Stimulated activated CD8-positive, alpha-beta memory T cell treated with anti-CD3 and anti-CD28 coated beads, Interleukin-15, amount 100 ng/mL, for 4 hours (primary cell): ENCODE data around the gene SLC9A8.

Experiments used
- DNase-seq, 2 donors: peaks; one replicate each; pipeline ENCODE4 v3.0.0-alpha.2; 2020; ENCODE audit warnings: low read depth in 2 of 2

The SLC9A8 gene

DNA sequence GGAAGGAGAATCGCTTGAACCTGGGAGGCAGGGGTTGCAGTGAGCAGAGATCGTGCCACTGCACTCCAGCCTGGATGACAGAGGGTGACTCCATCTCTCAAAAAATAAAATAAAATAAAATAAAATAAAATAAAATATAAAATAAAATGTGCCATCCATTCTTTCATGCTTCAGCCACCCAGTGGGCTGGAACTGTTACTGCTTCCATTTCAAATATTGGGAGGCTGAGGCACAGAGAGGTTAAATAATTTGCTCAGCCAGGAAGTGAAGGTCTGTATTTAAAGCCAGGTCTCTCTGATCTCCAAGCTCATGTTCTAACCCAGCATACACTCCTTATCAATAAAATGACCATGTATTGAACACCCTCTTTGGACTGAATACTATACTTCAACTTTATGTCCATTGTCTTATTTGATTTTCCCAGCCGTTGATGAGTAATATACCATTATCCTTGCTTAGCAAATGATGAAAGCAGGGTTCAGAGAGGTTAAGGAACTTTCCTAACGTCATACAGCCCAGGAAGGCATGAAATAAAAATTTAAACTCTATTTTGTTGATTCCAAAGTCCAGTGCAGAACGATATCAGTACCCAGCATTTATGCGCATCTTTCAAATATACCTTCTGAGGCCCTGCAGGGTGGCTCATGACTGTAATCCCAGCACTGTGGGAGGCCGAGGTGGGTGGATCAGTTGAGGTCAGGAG, 25.8 kb upstream of the SLC9A8 start:
- DNase-seq: no peak

DNA sequence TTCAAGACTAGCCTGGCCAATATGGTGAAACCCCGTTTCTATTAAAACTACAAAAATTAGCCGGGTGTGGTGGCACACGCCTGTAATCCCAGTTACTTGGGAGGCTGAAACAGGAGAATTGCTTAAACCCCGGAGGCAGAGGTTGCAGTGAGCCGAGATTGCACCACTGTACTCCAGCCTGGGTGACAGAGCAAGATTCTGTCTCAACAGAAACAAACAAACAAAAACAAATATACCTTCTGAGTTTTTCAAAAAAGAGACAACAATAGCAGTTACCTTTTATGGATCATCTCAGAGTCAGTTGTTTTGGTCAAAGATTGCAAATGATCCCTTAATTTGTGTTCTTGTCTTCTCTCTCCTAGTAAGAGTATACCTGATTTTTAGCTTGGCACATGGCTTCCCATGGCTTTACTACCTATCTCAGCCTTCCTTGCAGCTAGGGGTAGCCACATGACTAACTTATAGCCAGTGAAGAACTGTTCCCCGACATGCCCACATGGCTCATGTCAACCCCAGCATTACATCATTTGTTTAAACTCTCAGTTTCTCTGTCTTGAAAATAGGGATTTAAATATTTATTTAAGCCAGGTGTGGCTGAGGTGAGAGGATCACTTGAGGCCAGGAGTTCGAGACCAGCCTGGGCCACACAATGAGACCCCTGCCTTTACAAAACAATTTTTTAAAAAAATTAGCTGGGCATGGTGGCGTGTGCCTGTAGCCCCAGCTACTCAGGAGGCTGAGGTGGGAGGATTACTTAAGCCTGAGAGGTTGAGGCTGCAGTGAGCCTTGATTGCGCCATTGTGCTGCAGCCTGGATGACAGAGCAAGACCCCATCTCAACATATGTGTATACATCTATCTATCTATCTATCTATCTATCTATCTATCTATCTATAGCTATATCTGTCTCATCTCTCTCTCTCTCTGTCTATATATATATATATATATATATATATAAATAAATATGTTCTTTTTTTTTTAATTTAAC, 25.0 kb upstream of the SLC9A8 start:
- no peak for DNase-seq

DNA sequence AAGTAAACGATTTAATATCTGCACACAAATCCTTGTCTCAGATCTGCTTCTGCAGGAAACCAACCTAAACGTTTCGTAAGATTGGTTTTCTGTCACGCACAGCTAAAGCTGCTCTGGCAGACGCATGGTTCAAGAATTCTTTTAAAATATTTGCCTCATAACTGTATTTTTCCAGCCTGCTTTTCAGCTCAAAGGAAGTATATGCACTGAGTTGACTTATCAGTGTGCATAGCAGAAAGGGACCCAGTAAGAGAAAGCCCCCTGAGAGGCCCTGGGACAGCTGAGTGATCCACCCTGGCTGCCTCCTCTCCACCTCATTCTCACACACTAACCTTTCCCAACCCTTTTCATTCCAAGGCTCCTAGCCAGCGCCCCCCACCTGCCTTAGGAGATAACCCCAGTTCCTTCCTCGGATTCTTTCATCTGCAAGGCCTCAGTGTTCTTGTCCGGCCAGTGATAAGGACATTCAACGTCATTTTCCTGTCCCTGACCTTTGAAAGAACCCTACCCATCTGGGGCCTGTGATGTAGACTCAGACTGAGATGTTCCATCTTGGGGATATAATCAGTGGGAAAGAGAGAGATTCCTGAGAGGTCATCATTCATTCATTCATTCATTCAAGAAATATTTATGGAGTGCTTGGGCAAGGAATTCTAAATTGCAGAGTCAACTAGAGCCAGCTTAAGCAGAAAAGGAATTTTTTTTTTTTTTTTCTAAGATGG, 22.4 kb upstream of the SLC9A8 start:
- no peak for DNase-seq

DNA sequence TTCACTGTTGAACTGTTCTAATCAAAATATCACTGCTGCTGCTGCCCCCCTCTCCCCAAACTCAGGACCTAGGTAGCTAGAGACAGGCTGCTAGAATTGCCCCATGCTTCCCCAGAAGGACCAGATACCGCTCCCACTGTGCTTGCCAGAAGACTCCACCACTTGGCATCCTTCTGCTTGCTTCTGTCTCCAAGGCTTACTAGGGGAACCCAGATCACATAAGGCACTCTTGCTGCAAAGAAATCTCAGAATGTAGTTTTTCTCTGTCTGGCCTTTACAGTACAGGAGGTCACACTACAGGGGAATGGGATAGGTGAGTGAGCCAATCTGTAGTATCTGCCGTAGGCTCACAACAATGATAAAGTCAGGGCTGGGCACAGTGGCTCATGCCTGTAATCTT, 21.5 kb upstream of the SLC9A8 start:
- no peak for DNase-seq

- DNase-seq: no peak
These were observed 20.6 kb upstream of the SLC9A8 start for GRCh38 chr20:49792006-49792405.

DNA sequence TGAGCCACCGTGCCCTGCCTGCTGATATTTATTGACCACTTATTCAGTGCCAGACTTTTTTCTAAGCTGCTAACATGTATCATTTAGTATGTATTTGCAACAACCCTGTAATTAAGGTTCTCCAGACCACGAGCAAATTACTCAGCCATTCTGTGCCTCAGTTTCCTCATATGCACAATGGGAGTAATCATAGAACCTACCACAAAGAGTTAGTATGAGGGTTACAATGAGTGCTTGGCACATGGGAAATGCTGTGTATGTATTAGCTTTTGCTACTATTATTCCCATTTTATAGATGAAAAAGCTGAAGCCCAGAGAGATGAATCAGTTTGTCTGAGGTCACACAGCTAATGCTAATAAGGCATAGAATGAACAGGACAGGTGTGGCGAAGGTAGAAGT, 20.0 kb upstream of the SLC9A8 start:
- no peak for DNase-seq

GRCh38 chr20:49794336-49795134, 18.1 kb upstream of the SLC9A8 start:
- DNase-seq: no peak

DNA sequence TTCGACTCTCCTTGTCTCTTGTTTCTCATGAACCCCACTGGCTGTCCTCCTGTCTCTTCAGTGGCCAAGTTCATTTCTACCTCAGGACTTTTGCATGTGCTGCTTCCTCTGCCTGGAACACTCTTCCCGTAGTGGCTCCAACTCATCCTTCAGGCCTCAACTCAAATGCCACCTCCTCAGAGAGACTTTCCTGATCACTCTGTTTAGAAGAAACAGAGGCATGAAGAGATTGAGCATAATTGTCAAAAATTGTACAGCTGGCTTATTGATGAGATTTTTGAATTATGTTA, 17.5 kb upstream of the SLC9A8 start:
- no peak for DNase-seq

DNA sequence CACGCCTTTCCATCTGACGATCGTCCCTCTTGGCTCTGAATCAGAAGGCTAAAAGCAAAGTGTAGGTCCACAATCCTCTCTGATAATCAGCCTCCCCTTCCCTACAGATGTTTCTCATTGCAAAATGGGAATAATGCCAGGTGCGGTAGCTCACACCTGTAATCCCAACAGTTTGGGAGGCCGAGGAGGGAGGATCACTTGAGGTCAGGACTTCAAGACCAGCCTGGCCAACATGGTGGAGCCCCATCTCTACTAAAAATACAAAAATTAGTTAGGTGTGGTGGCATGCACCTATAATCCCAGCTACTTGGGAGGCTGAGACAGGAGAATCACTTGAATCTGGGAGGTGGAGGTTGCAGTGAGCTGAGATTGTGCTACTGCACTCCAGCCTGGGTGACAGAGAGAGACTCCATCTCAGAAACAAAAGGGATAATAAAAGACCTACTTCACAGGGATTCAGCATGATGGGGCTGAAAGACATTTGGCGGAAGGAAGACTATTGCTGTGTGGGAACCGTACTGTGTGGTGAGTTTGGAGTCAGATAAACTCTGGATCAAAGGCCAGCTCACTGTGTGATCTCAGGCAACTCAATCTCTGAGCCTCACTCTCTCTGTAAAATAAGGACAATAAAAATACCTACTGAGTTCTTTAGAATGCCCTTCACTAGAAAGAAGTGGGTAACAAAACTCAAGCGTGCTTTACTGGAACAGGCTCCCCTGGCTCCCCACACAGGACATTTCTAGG, 15.9 kb upstream of the SLC9A8 start:
- DNase-seq: no peak

GRCh38 chr20:49797344-49797615, 15.3 kb upstream of the SLC9A8 start:
- no peak for DNase-seq

GRCh38 chr20:49798718-49799117, 13.9 kb upstream of the SLC9A8 start:
- DNase-seq: no peak

GRCh38 chr20:49799698-49800097, 12.9 kb upstream of the SLC9A8 start:
- no peak for DNase-seq

DNA sequence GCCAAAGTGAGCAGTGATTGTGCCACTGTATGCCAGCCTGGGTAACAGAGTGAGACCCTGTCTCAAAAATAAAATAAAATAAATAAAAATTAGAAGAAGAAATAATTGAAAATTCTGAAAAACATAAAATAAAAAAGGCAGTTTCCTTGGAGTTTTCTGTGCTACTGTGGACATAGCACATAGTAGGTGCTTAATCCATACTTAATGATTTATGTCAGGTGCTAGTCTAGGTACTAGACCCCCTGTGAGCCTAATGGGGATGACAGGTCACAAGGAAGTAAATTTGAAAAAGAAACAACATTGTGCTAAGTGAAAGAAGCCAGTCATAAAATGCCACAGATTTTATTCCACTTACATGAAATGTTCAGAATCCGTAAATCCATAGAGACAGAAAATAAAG, 9.2 kb upstream of the SLC9A8 start:
- no peak for DNase-seq

DNA sequence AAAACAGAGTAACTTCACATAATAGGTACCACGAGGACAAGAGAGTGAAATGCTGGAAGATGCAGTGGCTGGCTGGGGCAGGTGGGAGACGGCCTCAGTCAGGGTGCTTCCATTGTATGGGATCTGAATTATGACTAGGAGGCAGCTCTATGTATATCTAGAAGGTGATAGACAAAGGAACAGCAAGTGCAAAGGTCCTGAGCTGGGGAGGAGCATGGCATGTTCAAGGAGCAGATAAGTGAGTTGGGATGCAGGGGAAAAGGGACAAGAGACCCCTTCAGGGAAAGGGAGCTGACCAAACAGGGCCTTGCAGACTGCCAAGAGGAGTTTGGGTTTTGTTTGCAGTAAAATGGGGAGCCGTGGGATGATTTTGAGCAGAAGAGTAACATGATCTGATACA, 8.3 kb upstream of the SLC9A8 start:
- DNase-seq: no peak

DNA sequence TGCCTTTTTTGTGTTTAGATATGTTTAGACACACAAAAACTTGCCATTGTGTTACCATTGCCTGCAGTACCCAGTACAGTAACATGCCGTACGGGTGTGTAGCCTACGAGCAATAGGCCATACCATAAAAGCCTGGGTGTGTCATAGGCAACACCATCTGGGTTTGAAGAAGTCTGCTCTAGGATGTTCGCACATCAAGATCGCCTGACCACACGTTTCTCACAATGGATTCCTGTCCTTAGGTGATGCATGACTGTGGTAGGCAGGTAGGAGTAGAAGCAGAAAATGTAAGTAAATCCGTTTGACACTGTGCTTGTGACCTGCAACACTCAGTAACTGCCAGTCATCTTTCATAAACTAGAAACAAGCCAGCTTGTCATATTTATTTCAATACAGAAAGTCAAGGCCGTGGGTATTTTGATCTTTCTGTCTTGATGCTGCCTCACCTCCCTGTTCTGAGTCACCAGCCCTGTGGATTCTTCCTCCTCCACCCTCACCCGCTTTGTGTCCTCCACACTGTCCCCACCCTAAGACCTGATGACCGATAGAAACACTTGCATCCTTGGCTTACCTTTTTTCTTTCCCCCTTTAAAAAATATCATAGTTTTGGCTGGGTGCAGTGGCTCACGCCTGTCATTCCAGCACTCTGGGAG, 7.3 kb upstream of the SLC9A8 start:
- DNase-seq: peak in 1 of 2 donors; percentile 21

DNA sequence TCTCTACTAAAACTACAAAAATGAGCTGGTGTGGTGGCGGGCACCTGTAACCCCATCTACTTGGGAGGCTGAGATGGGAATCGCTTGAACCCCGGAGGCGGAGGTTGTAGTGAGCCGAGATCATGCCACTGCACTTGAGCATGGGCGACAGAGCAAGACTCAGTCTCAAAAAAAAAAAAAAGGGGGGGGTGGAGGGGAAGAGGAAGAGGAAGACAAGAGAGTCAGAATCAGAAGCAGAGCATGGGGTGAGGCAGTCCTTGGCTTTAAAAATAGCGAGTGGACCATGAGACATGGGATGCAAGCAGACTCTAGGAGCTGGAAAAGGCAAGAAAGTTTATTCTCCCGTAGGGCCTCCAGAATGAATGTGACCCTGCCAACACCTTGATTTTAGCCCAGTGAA, 3.9 kb upstream of the SLC9A8 start:
- no peak for DNase-seq

DNA sequence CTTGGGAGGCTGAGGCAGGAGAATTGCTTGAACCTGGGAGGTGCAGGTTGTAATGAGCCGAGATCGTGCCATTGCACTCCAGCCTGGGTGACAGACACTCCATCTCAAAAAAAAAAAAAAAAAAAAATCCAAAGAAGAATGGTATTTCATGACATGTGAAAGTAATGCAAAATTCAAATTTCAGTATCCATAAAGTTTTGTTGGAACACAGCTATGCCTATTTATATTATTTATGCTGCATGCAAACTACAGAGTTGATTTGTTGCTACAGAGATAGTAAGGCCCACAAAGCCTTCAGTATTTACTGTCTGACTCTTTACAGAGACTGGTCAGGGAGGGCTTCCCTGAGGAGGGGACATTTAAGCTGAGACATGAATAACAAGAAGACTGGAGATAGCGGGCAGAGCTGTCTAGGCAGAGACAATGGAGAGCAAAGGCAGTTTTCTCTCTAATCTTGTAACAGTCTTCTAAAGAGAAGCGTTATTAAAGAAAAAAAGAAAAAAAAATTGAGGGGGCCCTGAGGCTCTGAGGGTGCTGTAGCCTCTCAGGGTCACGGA, 2.7 kb upstream of the SLC9A8 start:
- no peak for DNase-seq

DNA sequence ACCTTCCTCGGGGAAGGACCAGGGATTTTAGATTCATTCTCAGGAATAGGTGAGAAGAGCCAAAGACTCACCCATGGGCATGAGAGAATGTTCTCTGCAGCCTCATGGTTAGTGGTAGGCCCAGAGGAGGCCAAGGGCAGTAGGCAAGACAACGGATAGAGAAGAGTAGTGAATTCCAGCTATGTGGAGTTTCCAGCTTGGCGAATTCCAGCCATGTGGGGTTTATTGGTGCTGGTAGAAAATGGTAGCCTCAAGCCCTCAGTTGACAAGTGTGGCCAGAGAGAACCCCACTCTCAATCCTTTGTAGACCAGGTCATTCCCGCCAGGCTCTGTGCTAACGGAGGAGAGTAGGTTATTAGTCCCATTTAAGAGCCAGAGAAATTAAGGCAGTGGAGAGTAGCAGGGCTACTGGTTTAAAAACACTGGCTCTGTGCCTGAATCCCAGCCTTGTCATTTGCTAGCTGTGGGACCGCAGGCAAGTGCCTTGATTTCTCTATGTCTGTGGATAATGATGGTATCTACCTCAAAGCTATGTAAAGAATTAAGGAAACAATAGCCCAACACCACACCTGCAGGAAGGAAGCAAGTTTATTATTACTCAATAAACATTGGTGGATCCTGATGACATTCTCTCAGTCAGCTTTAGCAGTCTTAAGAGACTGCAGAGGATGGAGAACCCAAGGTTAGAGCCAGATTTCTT, 2.0 kb upstream of the SLC9A8 start:
- DNase-seq: no peak

DNA sequence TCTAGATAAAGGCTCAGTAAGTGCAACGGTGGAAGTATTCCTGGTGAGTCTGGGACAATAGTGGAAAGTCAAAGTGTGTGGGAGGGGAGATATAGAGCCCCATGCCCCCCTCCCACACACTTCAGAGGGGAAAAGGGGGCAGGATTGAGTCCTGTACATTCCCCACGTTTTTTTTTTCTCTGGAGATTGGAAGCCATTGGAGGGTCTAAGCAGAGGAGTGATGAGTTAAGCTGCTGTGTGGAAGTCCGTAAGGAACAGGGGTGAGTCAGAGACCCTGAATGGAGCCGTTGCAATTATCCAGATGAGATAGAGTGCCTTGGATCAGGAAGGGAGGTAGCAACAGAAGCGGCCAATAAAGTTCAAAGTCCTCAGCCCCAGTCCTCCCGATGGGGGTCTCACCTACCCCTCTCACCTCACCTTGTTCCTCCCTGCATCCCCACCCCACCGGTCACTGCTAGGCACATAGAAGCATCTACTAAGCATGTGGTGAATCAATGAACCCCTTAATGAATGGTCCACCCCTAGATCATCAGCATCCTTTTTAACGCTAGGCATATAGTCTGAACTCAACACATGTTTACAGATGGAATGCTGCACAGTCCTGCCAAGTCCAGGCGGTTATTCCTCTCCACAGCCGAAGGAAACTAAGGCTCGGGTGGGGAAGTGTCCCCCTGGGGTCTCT, 662 bp upstream of the SLC9A8 start:
- DNase-seq: no peak
